H1 (cell line): Measurements from ENCODE around the gene MAGI1. TPM values are rescaled to one million over a fixed set of nuclear protein-coding genes. Genes with fewer than 3 reads are reported as not detected.
A peak's percentile ranks its signal among the peaks of the same experiment; 100 is the strongest.

Source experiments
- CTCF ChIA-PET: fragments of 300-600 bp; sonication (Branson Sonifier 250); formaldehyde crosslinking; loops from one replicate; lab custom pipeline; 2021; ENCODE audit not compliant: partially characterized antibody; lab: Charles Lee
- POLR2A ChIA-PET: fragments of 300-600 bp; sonication (Branson Sonifier 250); formaldehyde crosslinking; loops from one replicate; lab custom pipeline; 2021; ENCODE audit warnings: inconsistent platforms; ENCODE audit not compliant: partially characterized antibody; lab: Charles Lee
- DNase-seq, 2 experiments: peaks; one replicate each; pipeline versions ENCODE4 v3.0.0 to v3.0.0-alpha.2; 2010 to 2022; ENCODE audit warnings: low spot score in 2 of 2, low read depth in 1 of 2, mixed read lengths in 1 of 2
- FAIRE-seq: peaks from 2 replicates; lab custom pipeline; 2011; peaks lifted over from hg19 to GRCh38; lab: Jason Lieb, UNC
- H2AFZ ChIP-seq: 2 replicates; pipeline ENCODE4 v1.8.1; 2012; ENCODE audit warnings: low read length, inconsistent platforms
- H2AK5ac ChIP-seq: 2 replicates; pipeline ENCODE4 v1.6.1; 2013; ENCODE audit warnings: low read depth, low read length
- H2BK120ac ChIP-seq: replicated peaks from 2 replicates; pipeline ENCODE3; 2013; ENCODE audit warnings: low read depth, low read length, inconsistent platforms
- H2BK12ac ChIP-seq: 2 replicates; pipeline ENCODE4 v1.6.1; 2013; ENCODE audit warnings: low read depth, low read length
- H2BK15ac ChIP-seq: 2 replicates; pipeline ENCODE4 v1.6.1; 2013; ENCODE audit warnings: low read length
- H2BK20ac ChIP-seq: 2 replicates; pipeline ENCODE4 v1.6.1; 2013; ENCODE audit warnings: low read length
- H2BK5ac ChIP-seq: 2 replicates; pipeline ENCODE4 v1.6.1; 2013; ENCODE audit warnings: low read depth, low read length
- H3K14ac ChIP-seq: 2 replicates; pipeline ENCODE4 v1.6.1; 2013; ENCODE audit warnings: inconsistent platforms; ENCODE audit not compliant: insufficient read length
- H3K18ac ChIP-seq: 2 replicates; pipeline ENCODE4 v1.6.1; 2013; ENCODE audit warnings: low read length; ENCODE audit errors: extremely low read depth
- H3K23ac ChIP-seq: 2 replicates; pipeline ENCODE4 v1.6.1; 2013; ENCODE audit warnings: inconsistent platforms; ENCODE audit not compliant: insufficient read length
- H3K23me2 ChIP-seq: 2 replicates; pipeline ENCODE4 v1.6.1; 2013; ENCODE audit warnings: low read depth, low read length
- H3K27ac ChIP-seq: 2 replicates; pipeline ENCODE4 v1.6.1; 2011; ENCODE audit warnings: low read depth, low read length, inconsistent platforms
- H3K27me3 ChIP-seq, 4 experiments: replicated peaks in 1 of 4; 1 replicate in 1 of 4; 2 replicates in 3 of 4; pipeline versions ENCODE4 v1.6.1 to v1.8.1; 2011 to 2013; ENCODE audit warnings: low read length in 3 of 4, mild to moderate bottlenecking in 3 of 4, inconsistent platforms in 2 of 4, mixed read lengths in 2 of 4, moderate library complexity in 1 of 4; ENCODE audit not compliant: control insufficient read depth in 3 of 4, insufficient read depth in 3 of 4; ENCODE audit errors: extremely low read depth in 1 of 4
- H3K36me3 ChIP-seq, 4 experiments: 2 replicates each; pipeline versions ENCODE4 v1.6.1 to v1.8.1; 2011 to 2013; ENCODE audit warnings: mild to moderate bottlenecking in 4 of 4, low read length in 3 of 4, moderate library complexity in 2 of 4, control low read depth in 1 of 4, inconsistent platforms in 1 of 4; ENCODE audit not compliant: insufficient read depth in 4 of 4, control insufficient read depth in 2 of 4
- H3K4ac ChIP-seq: replicated peaks from 2 replicates; pipeline ENCODE3; 2013; ENCODE audit warnings: low read length, low read depth, mixed read lengths, inconsistent platforms; ENCODE audit not compliant: insufficient read length
- H3K4me1 ChIP-seq, 4 experiments: replicated peaks in 1 of 4; 1 replicate in 1 of 4; 2 replicates in 3 of 4; pipeline versions ENCODE4 v1.6.1 to v1.8.1; 2011 to 2013; ENCODE audit warnings: low read length in 3 of 4, inconsistent platforms in 2 of 4, mixed read lengths in 1 of 4; ENCODE audit not compliant: insufficient read depth in 4 of 4, control insufficient read depth in 3 of 4
- H3K4me2 ChIP-seq, 2 experiments: 2 replicates each; pipeline versions ENCODE4 v1.6.1 to v1.8.1; 2011 to 2013; ENCODE audit warnings: low read depth in 2 of 2, low read length in 2 of 2, control low read depth in 1 of 2, inconsistent platforms in 1 of 2, mild to moderate bottlenecking in 1 of 2; ENCODE audit not compliant: insufficient read depth in 1 of 2
- H3K4me3 ChIP-seq, 4 experiments: fragments of 200-600, 300-600 bp in 1 of 4; sonication (generic), shearing (Covaris generic), sonication (Bioruptor Twin) in 1 of 4; 2 replicates each; pipeline versions ENCODE4 v1.5.1 to v1.8.1; 2011 to 2016; ENCODE audit warnings: low read length in 4 of 4, low read depth in 3 of 4, control low read depth in 2 of 4, inconsistent platforms in 2 of 4, mild to moderate bottlenecking in 2 of 4, mixed read lengths in 1 of 4, moderate library complexity in 1 of 4; ENCODE audit not compliant: insufficient read depth in 2 of 4; ENCODE audit errors: extremely low read depth in 1 of 4
- H3K56ac ChIP-seq: replicated peaks from 2 replicates; pipeline ENCODE3; 2013; ENCODE audit warnings: low read depth, mild to moderate bottlenecking, mixed read lengths, low read length, inconsistent platforms; ENCODE audit not compliant: insufficient read length
- H3K79me1 ChIP-seq: 2 replicates; pipeline ENCODE4 v1.6.1; 2013; ENCODE audit warnings: low read depth, low read length, control low read depth
- H3K79me2 ChIP-seq, 2 experiments: 2 replicates each; pipeline versions ENCODE4 v1.6.1 to v1.8.1; 2012 to 2013; ENCODE audit warnings: low read length in 2 of 2, mild to moderate bottlenecking in 2 of 2, inconsistent platforms in 1 of 2; ENCODE audit not compliant: insufficient read depth in 2 of 2, control insufficient read depth in 1 of 2
- H3K9ac ChIP-seq, 4 experiments: replicated peaks in 1 of 4; 1 replicate in 1 of 4; 2 replicates in 3 of 4; pipeline versions ENCODE4 v1.6.1 to v1.8.1; 2011 to 2013; ENCODE audit warnings: low read depth in 3 of 4, low read length in 3 of 4, control low read depth in 2 of 4, mild to moderate bottlenecking in 2 of 4, moderate library complexity in 2 of 4, inconsistent platforms in 1 of 4; ENCODE audit errors: extremely low read depth in 1 of 4
- H3K9me3 ChIP-seq, 2 experiments: 2 replicates each; pipeline versions ENCODE4 v1.6.1 to v1.8.1; 2012 to 2013; ENCODE audit warnings: mild to moderate bottlenecking in 2 of 2, moderate library complexity in 2 of 2, control low read depth in 1 of 2, inconsistent platforms in 1 of 2, low read depth in 1 of 2, low read length in 1 of 2, mixed read lengths in 1 of 2; ENCODE audit not compliant: insufficient read depth in 2 of 2
- H4K20me1 ChIP-seq, 2 experiments: replicated peaks in 1 of 2; 2 replicates each; pipeline versions ENCODE3 to v1.8.1; 2011 to 2013; ENCODE audit warnings: inconsistent platforms in 2 of 2, low read length in 2 of 2, mild to moderate bottlenecking in 1 of 2; ENCODE audit not compliant: insufficient read depth in 2 of 2, control insufficient read depth in 1 of 2
- H4K5ac ChIP-seq: 2 replicates; pipeline ENCODE4 v1.6.1; 2013; ENCODE audit warnings: low read length, low read depth, mixed read lengths, inconsistent platforms; ENCODE audit not compliant: insufficient read length
- H4K8ac ChIP-seq: 2 replicates; pipeline ENCODE4 v1.8.0; 2013; ENCODE audit warnings: mild to moderate bottlenecking, moderate library complexity, low read length, inconsistent platforms; ENCODE audit not compliant: insufficient read depth; ENCODE audit errors: extremely low read depth
- H4K91ac ChIP-seq: replicated peaks from 2 replicates; pipeline ENCODE3; 2013; ENCODE audit warnings: low read length, mixed read lengths, inconsistent platforms; ENCODE audit not compliant: insufficient read length
- CBX8 ChIP-seq: fragments of 300-800, 300-1000 bp; sonication (generic); IDR thresholded peaks from 2 replicates; pipeline ENCODE4 v1.7.1; 2016; ENCODE audit warnings: low read depth, low read length, borderline replicate concordance
- EGR1 ChIP-seq: IDR thresholded peaks from 2 replicates; pipeline ENCODE4 v1.6.1; 2011; ENCODE audit warnings: low read depth, low read length, borderline replicate concordance
- KDM5A ChIP-seq: fragments of 200-600 bp; IDR thresholded peaks from 2 replicates; pipeline ENCODE4 v1.7.1; 2012; ENCODE audit warnings: mild to moderate bottlenecking, low read length, inconsistent platforms, mixed read lengths
- NRF1 ChIP-seq: IDR thresholded peaks from 2 replicates; pipeline ENCODE4 v1.6.1; 2011; ENCODE audit warnings: mild to moderate bottlenecking, low read depth, low read length, improper control_type of control experiment
- PHF8 ChIP-seq: fragments of 200-600 bp; sonication (generic); conservative IDR thresholded peaks from 2 replicates; pipeline ENCODE4 v1.7.1; 2012; ENCODE audit warnings: low read depth, mild to moderate bottlenecking, inconsistent platforms, low read length, moderate library complexity
- POLR2A ChIP-seq, 2 experiments: IDR thresholded peaks; 1 replicate in 1 of 2; 2 replicates in 1 of 2; pipeline ENCODE4 v1.6.1; 2011; ENCODE audit warnings: low read depth in 2 of 2, low read length in 2 of 2, mild to moderate bottlenecking in 2 of 2; ENCODE audit errors: control extremely low read depth in 1 of 2
- RBBP5 ChIP-seq: IDR thresholded peaks from 2 replicates; pipeline ENCODE4 v1.7.1; 2012; ENCODE audit warnings: low read depth, mild to moderate bottlenecking, inconsistent platforms, low read length, moderate library complexity, borderline replicate concordance
- RFX5 ChIP-seq: IDR thresholded peaks from 2 replicates; pipeline ENCODE4 v1.6.1; 2011; ENCODE audit warnings: low read depth, low read length, improper control_type of control experiment, borderline replicate concordance
- SIRT6 ChIP-seq: IDR thresholded peaks from one replicate; pipeline ENCODE4 v1.7.1; 2012; ENCODE audit warnings: low read length, inconsistent platforms
- SP2 ChIP-seq: IDR thresholded peaks from 2 replicates; pipeline ENCODE4 v1.6.1; 2012; ENCODE audit warnings: mild to moderate bottlenecking, low read length, inconsistent platforms
- SRF ChIP-seq: IDR thresholded peaks from 2 replicates; pipeline ENCODE4 v1.6.1; 2011; ENCODE audit warnings: mild to moderate bottlenecking, low read depth, low read length, moderate library complexity
- SUZ12 ChIP-seq: fragments of 200-600 bp; sonication (generic); IDR thresholded peaks from 2 replicates; pipeline ENCODE4 v1.6.1; 2012; ENCODE audit warnings: mild to moderate bottlenecking, inconsistent platforms, low read length, moderate library complexity, mixed read lengths
- TBP ChIP-seq: IDR thresholded peaks from 2 replicates; pipeline ENCODE4 v1.6.1; 2011; ENCODE audit warnings: low read depth, low read length, improper control_type of control experiment
- TCF12 ChIP-seq: IDR thresholded peaks from 2 replicates; pipeline ENCODE4 v1.6.1; 2011; ENCODE audit warnings: low read depth, mild to moderate bottlenecking, low read length
- YY1 ChIP-seq: IDR thresholded peaks from 2 replicates; pipeline ENCODE4 v1.6.1; 2011; ENCODE audit warnings: low read depth, mild to moderate bottlenecking, low read length
- WGBS, 2 experiments: shearing (Covaris generic) in 1 of 2; methylation state at CpG; one replicate each; pipeline versions ENCODE4 v1.1.6 to v1.1.7; 2013 to 2015; ENCODE audit warnings: low lambda C conversion rate in 2 of 2, mixed read lengths in 2 of 2, inconsistent platforms in 1 of 2, low coverage in 1 of 2, missing lambda C conversion rate in 1 of 2; ENCODE audit not compliant: insufficient replicate concordance in 2 of 2, insufficient coverage in 1 of 2, insufficient read length in 1 of 2; ENCODE audit errors: extremely low coverage in 1 of 2, missing lambda C conversion rate in 1 of 2; 5-methylcytosine and 5-hydroxymethylcytosine counted together
- polyA plus RNA-seq, 7 experiments: library from polyadenylated mRNA; depleted of rRNA in 3 of 7; stranded (reverse) in 5 of 7; unstranded in 2 of 7; fragments of >200 nt in 5 of 7; fragments of 200-250 nt in 2 of 7; gene quantifications; 1 replicate in 5 of 7; 2 replicates in 1 of 7; 4 replicates in 1 of 7; pipeline versions ENCODE4 v1.2.1 to v1.2.3, GENCODE V29; 2011 to 2013; ENCODE audit warnings: missing spikeins in 2 of 7, mixed read lengths in 2 of 7
- total RNA-seq: library from RNA; stranded (reverse); fragmentation: NEBNext Ultra II Directional; extraction: Animal tissue kit (Norgen Biotek cat#: 25700); gene quantifications from 2 replicates; pipeline ENCODE4 v1.2.1, GENCODE V29; 2021

MAGI1 gene
- total and polyA plus RNA-seq, 2 of the 8 experiments (the other 6 are each of a cell fraction or from before 2014, with no cell fraction given): 19.8 to 78.0 TPM

- CTCF ChIA-PET: interaction anchor here (0.9 kb wide), 1 partner anchor 188 kb away, joined by 3 read pairs; no protein-coding TSS in a partner anchor
- Histone ChIP-seq H3K56ac (no peak overlapping the region), H3K4me1 (peaks cover 6 to 39% (median 23%) of the 10 kb centered on the region in 4 experiments), H3K27me3 (no peaks in the 10 kb centered on the region), H2AFZ (no peak overlapping the region), H2BK15ac (no peak overlapping the region), H3K23ac (no peak overlapping the region), H4K5ac (no peak overlapping the region), H2BK120ac (no peak overlapping the region), H3K18ac (no peak overlapping the region), H2BK20ac (no peak overlapping the region), H3K9me3 (no peaks in the 10 kb centered on the region), H3K36me3 (no peaks in the 10 kb centered on the region), H2BK5ac (no peak overlapping the region), H3K4me2 (peak overlapping the region in 1 of 2 experiments; percentile 50; a peak in 1 of 4 replicates), H3K79me2 (peaks cover 3 to 66% of the 10 kb centered on the region in 2 experiments; a peak in 3 of 4 replicates), H2AK5ac (no peak overlapping the region), H4K91ac (no peak overlapping the region), H3K23me2 (no peaks in the 10 kb centered on the region), H3K4me3 (no peak overlapping the region), H4K20me1 (peaks cover 2% of the 10 kb centered on the region in 2 experiments), H3K14ac (no peak overlapping the region), H2BK12ac (no peak overlapping the region), H3K9ac (no peak overlapping the region), H3K4ac (no peak overlapping the region), H3K79me1 (peaks cover 5% of the 10 kb centered on the region; the same call in 1 of the 2 replicates), H4K8ac (no peak overlapping the region), H3K27ac (no peak overlapping the region)
- POLR2A ChIA-PET: interaction anchor here (0.8 kb wide), 1 partner anchor 11 kb away, joined by 3 read pairs; no protein-coding TSS in a partner anchor
- DNase-seq (no peak), FAIRE-seq (no peak)
- 69% methylated on average over 3 of the region's 3 CpGs; no CpG with 5 or more reads in 1 of the 2 experiments for WGBS, 2 experiments
- TF ChIP-seq SP2: no peak
- TF ChIP-seq SIRT6: no peak
- no peak for TF ChIP-seq TBP
- TF ChIP-seq SUZ12: no peak
- TF ChIP-seq CBX8: no peak
- TF ChIP-seq EGR1: no peak
- no peak for TF ChIP-seq RBBP5
- TF ChIP-seq YY1: no peak
- no peak for TF ChIP-seq SRF
- no peak for TF ChIP-seq TCF12
- TF ChIP-seq PHF8: no peak
- TF ChIP-seq KDM5A: no peak
- no peak for TF ChIP-seq POLR2A (IDR thresholded peaks at IDR 0.05; ENCODE audit: control extremely low read depth in 1 of 2, low read depth in 2 of 2, low read length in 2 of 2)
- no peak for TF ChIP-seq RFX5
- TF ChIP-seq NRF1: no peak
Observed at GRCh38 chr3:65484964-65485363, 553.8 kb downstream of the MAGI1 start.
